Measurements from ENCODE around the gene HIVEP3.

GRCh38 chr1:41587791-41588190 lies 330.9 kb downstream of the HIVEP3 start:
- TF ChIP-seq, protein P1, sequence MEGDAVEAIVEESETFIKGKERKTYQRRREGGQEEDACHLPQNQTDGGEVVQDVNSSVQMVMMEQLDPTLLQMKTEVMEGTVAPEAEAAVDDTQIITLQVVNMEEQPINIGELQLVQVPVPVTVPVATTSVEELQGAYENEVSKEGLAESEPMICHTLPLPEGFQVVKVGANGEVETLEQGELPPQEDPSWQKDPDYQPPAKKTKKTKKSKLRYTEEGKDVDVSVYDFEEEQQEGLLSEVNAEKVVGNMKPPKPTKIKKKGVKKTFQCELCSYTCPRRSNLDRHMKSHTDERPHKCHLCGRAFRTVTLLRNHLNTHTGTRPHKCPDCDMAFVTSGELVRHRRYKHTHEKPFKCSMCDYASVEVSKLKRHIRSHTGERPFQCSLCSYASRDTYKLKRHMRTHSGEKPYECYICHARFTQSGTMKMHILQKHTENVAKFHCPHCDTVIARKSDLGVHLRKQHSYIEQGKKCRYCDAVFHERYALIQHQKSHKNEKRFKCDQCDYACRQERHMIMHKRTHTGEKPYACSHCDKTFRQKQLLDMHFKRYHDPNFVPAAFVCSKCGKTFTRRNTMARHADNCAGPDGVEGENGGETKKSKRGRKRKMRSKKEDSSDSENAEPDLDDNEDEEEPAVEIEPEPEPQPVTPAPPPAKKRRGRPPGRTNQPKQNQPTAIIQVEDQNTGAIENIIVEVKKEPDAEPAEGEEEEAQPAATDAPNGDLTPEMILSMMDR (IDR thresholded peaks at IDR 0.05): no peak
- no peak for TF ChIP-seq POLR2A (IDR thresholded peaks at IDR 0.05; ENCODE audit: low read depth)
